Panc1 (cell line): ENCODE results near the gene SPEM2. TPM values are rescaled to one million over a fixed set of nuclear protein-coding genes. Genes with fewer than 3 reads are reported as not detected.

ENCODE experiments used
- ATAC-seq: fragments of 200-7000 bp; cut with Tn5 transposase; 2 replicates; pipeline ENCODE4 v1.9.1; 2020; ENCODE audit warnings: mild to moderate bottlenecking, moderate library complexity
- BruUV-seq: library from RNA; stranded (reverse); fragments of 400-500 nt; replicated peaks from 2 replicates; lab custom pipeline; 2021; lab: Mats Ljungman, UMichigan
- CTCF ChIA-PET: fragments of 300-600 bp; sonication (Branson Sonifier 250); formaldehyde crosslinking; loops from one replicate; lab custom pipeline; 2022; ENCODE audit warnings: antibody characterized with exemption; lab: Charles Lee
- POLR2A ChIA-PET: fragments of 300-600 bp; sonication (Branson Sonifier 250); formaldehyde crosslinking; loops from one replicate; lab custom pipeline; 2022; ENCODE audit warnings: antibody characterized with exemption; lab: Charles Lee
- DNase-seq: peaks from one replicate; pipeline ENCODE4 v3.0.0-alpha.2; 2010; ENCODE audit warnings: low read depth, low spot score
- H3K27ac ChIP-seq: 2 replicates; pipeline ENCODE4 v1.5.1; 2011; ENCODE audit warnings: mild to moderate bottlenecking, low read length, inconsistent platforms
- H3K27me3 ChIP-seq: fragments of 200-500 bp; sonication (Bioruptor generic); 2 replicates; pipeline ENCODE4 v1.6.0; 2014; ENCODE audit warnings: low read length, inconsistent platforms; ENCODE audit not compliant: control insufficient read depth, insufficient read depth
- H3K36me3 ChIP-seq: fragments of 200-500 bp; sonication (Bioruptor generic); 2 replicates; pipeline ENCODE4 v1.5.1; 2014; ENCODE audit warnings: inconsistent platforms, mild to moderate bottlenecking, low read length, moderate library complexity; ENCODE audit not compliant: control insufficient read depth, insufficient read depth
- H3K4me1 ChIP-seq: 2 replicates; pipeline ENCODE4 v1.5.1; 2011; ENCODE audit warnings: inconsistent platforms, mild to moderate bottlenecking, low read length, moderate library complexity; ENCODE audit not compliant: control insufficient read depth, insufficient read depth
- H3K4me3 ChIP-seq, 2 experiments: 2 replicates each; pipeline ENCODE4 v1.5.1; 2011 to 2012; ENCODE audit warnings: low read depth in 2 of 2, low read length in 2 of 2, mild to moderate bottlenecking in 2 of 2, inconsistent platforms in 1 of 2, moderate library complexity in 1 of 2
- H3K9me3 ChIP-seq: fragments of 200-500 bp; sonication (Bioruptor generic); 2 replicates; pipeline ENCODE4 v1.5.1; 2014; ENCODE audit warnings: low read depth, mild to moderate bottlenecking, inconsistent platforms, low read length, moderate library complexity; ENCODE audit not compliant: control insufficient read depth, insufficient read depth
- CTCF ChIP-seq: fragments of 450-650 bp; IDR thresholded peaks from 2 replicates; pipeline ENCODE4 v1.5.1; 2017; ENCODE audit warnings: mild to moderate bottlenecking
- POLR2AphosphoS5 ChIP-seq: IDR thresholded peaks from 2 replicates; pipeline ENCODE4 v1.6.1; 2012; ENCODE audit warnings: mild to moderate bottlenecking, low read depth, low read length, moderate library complexity
- REST ChIP-seq, 2 experiments: IDR thresholded peaks; 2 replicates each; pipeline ENCODE4 v1.6.1; 2011 to 2012; ENCODE audit warnings: low read depth in 2 of 2, control low read depth in 1 of 2, low read length in 1 of 2, mild to moderate bottlenecking in 1 of 2, moderate library complexity in 1 of 2; ENCODE audit not compliant: insufficient read depth in 1 of 2
- SIN3A ChIP-seq: IDR thresholded peaks from 2 replicates; pipeline ENCODE4 v1.6.1; 2012; ENCODE audit warnings: low read depth, mild to moderate bottlenecking, low read length, moderate library complexity, borderline replicate concordance; ENCODE audit not compliant: insufficient read depth
- TCF7L2 ChIP-seq: IDR thresholded peaks from 2 replicates; pipeline ENCODE4 v1.6.1; 2011; ENCODE audit warnings: mild to moderate bottlenecking, low read depth, low read length, inconsistent platforms
- in situ Hi-C: cut with HindIII; loops from 2 replicates; pipeline ENCODE4 v1.10.0; 2016; ENCODE audit warnings: low sequenced_read_pairs, low pct_unique_long_range_greater_than_20kb
- intact Hi-C: fragments of 100-400 bp; cut with micrococcal nuclease; formaldehyde crosslinking; loops from one replicate; pipeline ENCODE4 v1.10.0; 2022; ENCODE audit not compliant: unreplicated experiment
- total RNA-seq: library from RNA; stranded (reverse); gene quantifications from one replicate; pipeline ENCODE4 v1.2.1, GENCODE V29; 2021; ENCODE audit not compliant: unreplicated experiment

SPEM2 gene
- total RNA-seq, 1 experiment from 2014 or later, result not detected

- TF ChIP-seq POLR2AphosphoS5 (no peak), SIN3A (no peak), CTCF (no peak), REST (IDR thresholded peaks at IDR 0.05; ENCODE audit: insufficient read depth in 1 of 2, low read depth in 2 of 2, low read length in 1 of 2) (no peak), TCF7L2 (no peak)
- CTCF ChIA-PET, result no interaction called here
- in situ Hi-C loops, result no loop called here
- no peaks in the 10 kb centered on the region for H3K36me3 ChIP-seq
- POLR2A ChIA-PET, result no interaction called here
- H3K4me3 ChIP-seq, result no peak overlapping the region
- intact Hi-C loops, result no loop called here
- no peak overlapping the region for H3K27ac ChIP-seq
- no peaks in the 10 kb centered on the region for H3K4me1 ChIP-seq
- DNase-seq (no peak), ATAC-seq (no peak)
- no peaks in the 10 kb centered on the region for H3K9me3 ChIP-seq
- BruUV-seq, result no TSS peak
- H3K27me3 ChIP-seq, result no peaks in the 10 kb centered on the region
Observed at GRCh38 chr17:7425756-7426155, 340 bp downstream of the SPEM2 start.

- ChIA-PET CTCF (no interaction called here), POLR2A (no interaction called here)
- no peak for DNase-seq
- H3K4me1 ChIP-seq, result no peaks in the 10 kb centered on the region
- in situ Hi-C loops, result no loop called here
- H3K27ac ChIP-seq, result no peak overlapping the region
- intact Hi-C loops, result no loop called here
- H3K27me3 ChIP-seq, result no peaks in the 10 kb centered on the region
- H3K9me3 ChIP-seq, result no peaks in the 10 kb centered on the region
- no peak overlapping the region for H3K4me3 ChIP-seq
- no peak for ATAC-seq
- no peak for TF ChIP-seq CTCF
- no peak for TF ChIP-seq SIN3A
- no peak for TF ChIP-seq TCF7L2
- TF ChIP-seq REST (IDR thresholded peaks at IDR 0.05; ENCODE audit: insufficient read depth in 1 of 2, low read depth in 2 of 2, low read length in 1 of 2), result no peak
- TF ChIP-seq POLR2AphosphoS5, result no peak
- BruUV-seq, result no TSS peak
- H3K36me3 ChIP-seq, result no peaks in the 10 kb centered on the region
Observed at GRCh38 chr17:7426203-7426863, 917 bp downstream of the SPEM2 start.
